ENCODE measurements around the gene CSKMT.

GRCh38 chr11:62652161-62653006 lies 12.7 kb upstream of the CSKMT start:
- TF ChIP-seq EZH2 (IDR thresholded peaks at IDR 0.05; ENCODE audit: low read length, unreplicated experiment) (no peak), EZH2phosphoT487 (IDR thresholded peaks at IDR 0.05; ENCODE audit: borderline replicate concordance, low read length) (no peak)
- TF ChIP-seq, protein P1, sequence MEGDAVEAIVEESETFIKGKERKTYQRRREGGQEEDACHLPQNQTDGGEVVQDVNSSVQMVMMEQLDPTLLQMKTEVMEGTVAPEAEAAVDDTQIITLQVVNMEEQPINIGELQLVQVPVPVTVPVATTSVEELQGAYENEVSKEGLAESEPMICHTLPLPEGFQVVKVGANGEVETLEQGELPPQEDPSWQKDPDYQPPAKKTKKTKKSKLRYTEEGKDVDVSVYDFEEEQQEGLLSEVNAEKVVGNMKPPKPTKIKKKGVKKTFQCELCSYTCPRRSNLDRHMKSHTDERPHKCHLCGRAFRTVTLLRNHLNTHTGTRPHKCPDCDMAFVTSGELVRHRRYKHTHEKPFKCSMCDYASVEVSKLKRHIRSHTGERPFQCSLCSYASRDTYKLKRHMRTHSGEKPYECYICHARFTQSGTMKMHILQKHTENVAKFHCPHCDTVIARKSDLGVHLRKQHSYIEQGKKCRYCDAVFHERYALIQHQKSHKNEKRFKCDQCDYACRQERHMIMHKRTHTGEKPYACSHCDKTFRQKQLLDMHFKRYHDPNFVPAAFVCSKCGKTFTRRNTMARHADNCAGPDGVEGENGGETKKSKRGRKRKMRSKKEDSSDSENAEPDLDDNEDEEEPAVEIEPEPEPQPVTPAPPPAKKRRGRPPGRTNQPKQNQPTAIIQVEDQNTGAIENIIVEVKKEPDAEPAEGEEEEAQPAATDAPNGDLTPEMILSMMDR (conservative IDR thresholded peaks at IDR 0.05; ENCODE audit: low read depth, low read length), result no peak

Data from PC-3 (cell line).